HAP-1 (cell line): ENCODE measurements around the gene VAMP3.
"Not testable (repeated sequence)": the region's sequence is repeated elsewhere in the genome, so short reads cannot be mapped to it uniquely, and the experiment has no call there.

Experiments used
- DNase-seq, 2 experiments: peaks; one replicate each; pipeline ENCODE4 v3.0.0-alpha.2; 2016 to 2020; ENCODE audit warnings: low spot score in 2 of 2
- H3K27me3 ChIP-seq: fragments of 250-450 bp; sonication (Bioruptor Pico); 2 replicates; pipeline ENCODE4 v1.5.1; 2020; ENCODE audit warnings: low read depth, mild to moderate bottlenecking, moderate library complexity
- H3K36me3 ChIP-seq: fragments of 250-450 bp; sonication (Bioruptor Pico); replicated peaks from 2 replicates; pipeline ENCODE4 v1.5.1; 2020; ENCODE audit warnings: mild to moderate bottlenecking
- H3K4me1 ChIP-seq: fragments of 250-450 bp; sonication (Bioruptor Pico); 2 replicates; pipeline ENCODE4 v1.5.1; 2020; ENCODE audit warnings: mild to moderate bottlenecking
- H3K4me3 ChIP-seq: fragments of 250-450 bp; sonication (Bioruptor Pico); 2 replicates; pipeline ENCODE4 v1.5.1; 2020; ENCODE audit warnings: mild to moderate bottlenecking, moderate library complexity
- H3K9me3 ChIP-seq: fragments of 250-450 bp; sonication (Bioruptor Pico); 2 replicates; pipeline ENCODE4 v1.5.1; 2020; ENCODE audit warnings: mild to moderate bottlenecking, moderate library complexity
- in situ Hi-C: fragments of 300-500 bp; cut with MboI; formaldehyde crosslinking; loops from 3 replicates; pipeline ENCODE4 v1.14.3; 2020; ENCODE audit warnings: low sequenced_read_pairs, inconsistent platforms, mixed read lengths

Gene VAMP3

DNA sequence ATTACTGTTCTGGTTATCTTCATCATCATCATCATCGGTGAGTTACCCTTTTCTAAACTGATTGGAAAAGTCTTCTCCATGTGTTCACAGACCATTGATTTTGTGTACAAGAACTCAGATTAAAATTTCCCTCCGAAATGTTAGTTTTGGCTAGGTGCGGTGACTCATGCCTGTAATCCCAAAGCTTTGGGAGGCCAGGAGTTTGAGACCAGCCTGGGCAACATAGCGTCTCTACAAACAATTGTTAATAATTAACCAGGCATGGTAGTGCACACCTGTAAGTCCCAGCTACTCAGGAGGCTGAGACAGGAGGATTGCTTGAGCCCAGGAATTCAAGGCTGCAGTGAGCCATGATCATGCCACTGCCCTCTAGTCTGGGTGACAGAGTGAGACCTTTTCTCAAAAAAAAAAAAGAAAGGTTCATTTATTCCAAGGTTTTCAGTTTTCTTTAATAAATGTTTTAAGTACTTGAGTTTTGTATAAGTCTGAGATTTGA, 7.1 kb downstream of the VAMP3 start:
- DNase-seq: no peak
- Histone ChIP-seq H3K4me1 (no peaks in the 10 kb centered on the region), H3K27me3 (no peaks in the 10 kb centered on the region), H3K36me3 (peaks cover 40% of the 10 kb centered on the region), H3K9me3 (no peaks in the 10 kb centered on the region), H3K4me3 (no peak overlapping the region)
- in situ Hi-C loops: no loop called here

DNA sequence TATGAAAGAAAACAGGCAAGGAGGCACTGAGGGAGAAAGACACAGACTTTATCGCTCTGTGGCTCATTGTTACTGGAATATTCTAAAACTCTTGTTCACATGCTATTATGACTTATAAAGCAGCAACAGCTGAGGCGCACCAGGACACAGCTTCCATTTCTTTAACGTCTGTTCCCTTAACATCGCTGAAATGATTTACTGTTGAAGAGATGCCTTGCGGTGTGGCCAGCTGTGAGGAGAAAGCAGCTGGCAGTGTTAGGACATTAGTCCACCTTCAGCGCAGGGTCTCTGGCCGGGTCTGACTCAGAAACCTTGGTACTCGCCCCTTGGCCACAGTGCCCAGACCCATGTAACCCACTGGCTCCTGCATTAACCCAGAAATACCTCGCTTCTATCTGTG, 9.9 kb downstream of the VAMP3 start:
- in situ Hi-C loops: no loop called here

DNA sequence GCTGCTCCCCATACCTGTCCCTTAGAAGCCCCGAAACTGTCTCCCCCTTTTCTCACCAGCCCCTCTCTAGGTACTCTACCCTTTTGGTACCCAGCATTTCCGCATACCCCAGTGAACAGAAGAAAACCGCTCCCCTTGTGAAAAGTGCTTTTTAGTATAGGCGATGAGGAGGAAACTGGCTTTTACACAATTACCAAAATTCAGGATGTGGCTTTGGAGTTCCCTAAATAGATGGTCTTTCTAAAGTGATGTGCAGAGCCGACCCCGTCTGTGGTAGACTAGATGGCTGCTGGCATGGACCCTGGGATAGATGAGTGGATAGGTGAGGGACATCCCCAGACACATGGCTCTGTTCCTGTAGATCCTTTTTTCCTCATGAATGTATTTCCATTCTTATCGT, 10.4 kb downstream of the VAMP3 start:
- no peak for DNase-seq
- no peaks in the 10 kb centered on the region for H3K27me3 ChIP-seq
- in situ Hi-C loops: no loop called here

More for the DNA sequence above, 9.9 kb downstream of the VAMP3 start:
- no peaks in the 10 kb centered on the region for H3K9me3 ChIP-seq
- H3K27me3 ChIP-seq: no peaks in the 10 kb centered on the region
- H3K36me3 ChIP-seq: peaks cover 37% of the 10 kb centered on the region
- H3K4me3 ChIP-seq: no peak overlapping the region
- DNase-seq: no peak
- no peaks in the 10 kb centered on the region for H3K4me1 ChIP-seq

DNA sequence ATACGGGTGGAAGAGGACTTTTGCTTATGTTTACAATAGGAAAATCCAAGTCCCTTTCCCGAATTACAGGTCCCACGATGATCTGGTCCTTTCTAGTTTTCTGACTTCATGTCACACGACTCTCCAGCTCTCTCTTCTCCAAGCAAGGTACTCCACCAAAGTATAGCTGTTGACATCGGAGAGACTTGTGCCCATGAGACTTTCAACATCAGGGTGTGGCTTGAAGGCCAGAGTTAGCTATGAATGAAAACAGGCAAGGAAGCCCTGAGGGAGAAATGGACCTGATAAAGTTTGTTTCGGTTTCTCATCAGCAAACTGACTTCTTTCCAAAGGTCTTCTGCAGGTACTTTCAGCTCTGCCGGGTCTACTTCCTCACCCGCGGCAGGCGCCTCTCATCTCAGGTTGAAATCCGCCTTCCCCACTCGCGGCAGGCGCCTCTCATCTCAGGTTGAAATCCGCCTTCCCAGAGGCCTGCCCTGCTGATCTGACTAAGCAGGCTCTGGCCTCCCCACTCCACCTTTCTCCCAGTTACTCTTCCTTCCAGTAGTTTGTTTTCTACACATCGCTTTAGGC, 10.9 kb downstream of the VAMP3 start:
- H3K36me3 ChIP-seq: peaks cover 32% of the 10 kb centered on the region
- no peaks in the 10 kb centered on the region for H3K4me1 ChIP-seq
- H3K27me3 ChIP-seq: no peaks in the 10 kb centered on the region
- no peak overlapping the region for H3K4me3 ChIP-seq
- DNase-seq: no peak
- H3K9me3 ChIP-seq: no peaks in the 10 kb centered on the region
- in situ Hi-C loops: no loop called here

More for the DNA sequence above, 10.4 kb downstream of the VAMP3 start:
- Histone ChIP-seq H3K4me1 (no peaks in the 10 kb centered on the region), H3K4me3 (no peak overlapping the region), H3K36me3 (peaks cover 34% of the 10 kb centered on the region), H3K9me3 (no peaks in the 10 kb centered on the region)

DNA sequence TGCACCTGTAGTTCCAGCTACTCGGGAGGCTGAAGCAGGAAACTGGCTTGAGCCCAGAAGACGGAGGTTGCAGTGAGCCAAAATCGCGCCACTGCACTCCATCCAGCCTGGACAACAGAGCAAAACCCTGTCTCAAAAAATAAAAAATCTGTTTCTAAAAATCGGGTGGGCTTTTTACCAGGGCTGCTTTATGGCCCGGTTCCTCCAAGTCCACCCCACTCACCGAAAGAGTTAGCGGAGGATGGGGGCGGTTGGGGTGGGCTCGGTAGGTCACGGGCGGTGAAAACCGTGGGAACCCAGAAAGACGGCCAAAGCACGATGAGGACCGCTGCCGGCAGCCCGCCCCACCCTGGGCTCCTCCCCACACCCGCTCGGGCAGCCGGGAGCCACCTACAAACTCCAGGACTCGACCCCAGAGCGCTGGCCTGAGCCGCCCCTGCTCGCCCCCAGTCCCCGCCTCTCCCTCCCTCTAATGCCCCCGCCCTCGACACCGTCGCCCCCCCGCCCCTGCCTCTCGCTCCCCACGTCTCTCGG, 12.1 kb downstream of the VAMP3 start:
- H3K4me1 ChIP-seq: no peaks in the 10 kb centered on the region
- H3K27me3 ChIP-seq: no peaks in the 10 kb centered on the region
- no peaks in the 10 kb centered on the region for H3K9me3 ChIP-seq
- in situ Hi-C loops: no loop called here
- peak overlapping the region; percentile 37 for H3K4me3 ChIP-seq
- peaks cover 21% of the 10 kb centered on the region for H3K36me3 ChIP-seq
- peak; percentile 64 to 86 for DNase-seq

DNA sequence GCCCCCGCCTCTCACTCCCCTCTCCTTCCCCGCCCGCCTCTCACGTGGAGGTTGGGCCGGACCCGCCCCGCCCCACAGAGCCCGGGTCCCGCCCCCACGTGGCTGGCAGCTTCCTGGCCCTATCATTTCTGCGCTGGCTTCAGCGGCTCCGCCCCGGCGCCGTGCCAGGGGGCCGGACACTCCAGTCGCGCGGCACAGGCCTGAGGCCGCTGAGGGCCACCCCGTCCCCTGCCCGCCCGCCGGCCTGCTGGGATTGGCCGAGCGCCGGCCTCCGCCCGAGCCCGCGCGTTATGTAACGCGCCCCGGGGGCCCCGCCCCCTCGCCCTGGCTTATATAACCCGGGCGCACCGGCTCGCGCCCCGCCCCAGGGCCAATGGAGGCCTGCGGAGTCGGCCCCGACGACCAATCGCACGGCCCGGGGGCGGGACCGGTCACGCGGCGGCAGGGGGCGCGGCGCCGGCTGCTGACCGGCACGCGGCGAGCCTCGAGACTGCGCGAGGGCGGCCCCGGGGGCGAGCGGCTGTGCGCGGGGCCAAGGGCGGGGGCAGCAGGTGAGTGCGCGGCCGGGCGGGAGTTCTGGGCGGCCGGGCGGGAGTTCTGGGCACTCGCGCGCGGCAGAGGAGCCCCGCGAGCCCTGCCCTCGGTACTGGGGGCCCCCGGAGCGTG, 12.9 kb downstream of the VAMP3 start, which contains the start of gene PER3:
Gene PER3 (plus strand): TSS at position 466 of the 666 bp plus-strand sequence. CDS start 587 bp downstream, outside the sequence.
- Histone ChIP-seq H3K9me3 (no peaks in the 10 kb centered on the region), H3K4me1 (no peaks in the 10 kb centered on the region), H3K4me3 (peak within 1 kb of the TSS; percentile 37), H3K27me3 (no peaks in the 10 kb centered on the region), H3K36me3 (peaks cover 17% of the 10 kb centered on the region)
- in situ Hi-C loops: no loop called here
- DNase-seq: peak; percentile 84 to 94

DNA sequence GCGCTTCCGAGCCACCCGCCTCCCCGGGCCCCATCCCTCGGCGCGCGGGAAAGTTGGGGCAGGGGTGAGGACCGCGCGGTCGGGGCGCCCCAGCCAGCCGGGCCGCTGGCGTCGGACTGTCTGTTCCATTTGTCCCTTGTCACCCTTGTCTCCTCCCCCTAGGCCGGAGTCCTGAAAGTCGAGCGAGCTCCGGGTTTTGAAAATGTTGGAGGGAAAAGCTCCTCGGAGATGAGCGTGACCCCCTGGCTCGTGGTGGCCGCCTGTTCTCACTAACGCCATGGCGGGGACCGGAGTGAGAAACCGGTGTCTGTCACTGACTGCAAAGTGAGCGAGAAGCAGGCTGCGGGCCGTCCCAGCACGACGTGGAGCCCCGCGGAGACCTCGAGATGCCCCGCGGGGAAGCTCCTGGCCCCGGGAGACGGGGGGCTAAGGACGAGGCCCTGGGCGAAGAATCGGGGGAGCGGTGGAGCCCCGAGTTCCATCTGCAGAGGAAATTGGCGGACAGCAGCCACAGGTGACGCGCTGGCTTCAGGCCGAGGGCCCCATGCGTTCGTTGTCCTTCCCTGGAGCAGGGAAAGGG, 13.5 kb downstream of the VAMP3 start:
- DNase-seq: no peak
- H3K4me1 ChIP-seq: no peaks in the 10 kb centered on the region
- H3K27me3 ChIP-seq: no peaks in the 10 kb centered on the region
- H3K4me3 ChIP-seq: no peak overlapping the region
- H3K36me3 ChIP-seq: peaks cover 11% of the 10 kb centered on the region
- in situ Hi-C loops: no loop called here
- H3K9me3 ChIP-seq: peaks cover under 1% of the 10 kb centered on the region; the same call in 1 of the 2 replicates

DNA sequence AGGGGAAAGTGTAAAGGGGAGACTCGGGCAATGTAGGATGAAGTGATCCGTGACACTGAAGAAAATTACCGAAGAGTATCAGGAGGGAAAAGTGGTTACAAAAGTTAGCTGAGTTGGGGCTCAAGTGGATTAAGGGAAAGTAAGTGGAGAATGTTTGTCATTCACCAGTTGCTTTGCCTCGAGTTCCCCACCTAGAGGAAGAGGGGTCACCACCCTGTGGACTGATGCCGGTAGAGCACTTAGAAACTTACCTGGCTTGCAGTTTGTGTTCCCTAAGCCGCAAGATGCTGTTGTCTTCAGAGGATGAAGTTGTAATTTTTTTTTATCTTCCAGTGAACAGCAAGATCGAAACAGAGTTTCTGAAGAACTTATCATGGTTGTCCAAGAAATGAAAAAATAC, 14.0 kb downstream of the VAMP3 start:
- DNase-seq: no peak
- peaks cover 5% of the 10 kb centered on the region; the same call in 1 of the 2 replicates for H3K9me3 ChIP-seq
- no peak overlapping the region for H3K4me3 ChIP-seq
- no peaks in the 10 kb centered on the region for H3K4me1 ChIP-seq
- in situ Hi-C loops: no loop called here
- no peaks in the 10 kb centered on the region for H3K27me3 ChIP-seq
- peaks cover 6% of the 10 kb centered on the region for H3K36me3 ChIP-seq

DNA sequence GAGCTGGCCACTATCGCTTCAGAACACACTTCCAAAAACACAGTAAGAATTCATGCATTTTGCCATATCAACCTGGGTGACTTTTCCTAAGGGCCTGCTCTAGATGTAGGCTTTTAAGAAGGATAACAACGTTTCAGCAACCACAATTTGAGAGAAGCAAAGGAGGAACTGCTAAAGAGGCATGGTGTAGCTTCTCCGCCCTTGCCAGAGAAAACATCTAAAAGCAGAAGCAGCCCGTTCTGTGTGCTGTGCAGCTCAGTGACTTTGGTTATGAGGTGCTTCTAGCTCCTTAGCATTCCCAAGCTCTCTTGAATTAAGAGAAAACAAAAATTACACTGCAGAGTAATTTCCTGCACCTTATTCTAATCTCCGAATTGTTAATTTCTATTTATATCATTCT, 15.7 kb downstream of the VAMP3 start:
- no peak overlapping the region for H3K4me3 ChIP-seq
- H3K4me1 ChIP-seq: no peaks in the 10 kb centered on the region
- H3K27me3 ChIP-seq: no peaks in the 10 kb centered on the region
- H3K36me3 ChIP-seq: 0 out of 2 replicates have a peak, but pooled peaks cover 2% of the 10 kb centered on the region
- peaks cover 9% of the 10 kb centered on the region for H3K9me3 ChIP-seq
- in situ Hi-C loops: no loop called here
- DNase-seq: no peak

DNA sequence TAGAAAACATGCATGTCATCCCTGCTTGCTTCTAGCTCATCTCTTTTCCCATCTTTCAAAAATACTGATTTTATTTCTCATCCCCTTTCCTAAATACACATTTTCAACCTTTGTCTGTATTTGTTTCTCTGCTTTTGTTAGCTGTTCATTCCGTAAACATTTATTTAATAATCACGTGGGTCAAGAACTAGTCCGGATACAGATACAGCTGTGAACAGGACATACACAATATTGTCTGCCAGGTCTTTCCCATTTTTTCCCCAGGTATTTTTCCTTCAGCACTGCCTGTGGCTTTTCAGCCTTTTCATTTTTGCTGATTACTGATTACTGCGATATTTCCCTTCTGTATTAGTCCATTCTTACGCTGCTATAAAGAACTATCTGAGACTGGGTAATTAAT, 18.7 kb downstream of the VAMP3 start:
- no peak for DNase-seq
- Histone ChIP-seq H3K4me3 (no peak overlapping the region), H3K27me3 (no peaks in the 10 kb centered on the region), H3K9me3 (peaks cover 9% of the 10 kb centered on the region), H3K4me1 (no peaks in the 10 kb centered on the region), H3K36me3 (0 out of 2 replicates have a peak, but pooled peaks cover 2% of the 10 kb centered on the region)
- in situ Hi-C loops: no loop called here

DNA sequence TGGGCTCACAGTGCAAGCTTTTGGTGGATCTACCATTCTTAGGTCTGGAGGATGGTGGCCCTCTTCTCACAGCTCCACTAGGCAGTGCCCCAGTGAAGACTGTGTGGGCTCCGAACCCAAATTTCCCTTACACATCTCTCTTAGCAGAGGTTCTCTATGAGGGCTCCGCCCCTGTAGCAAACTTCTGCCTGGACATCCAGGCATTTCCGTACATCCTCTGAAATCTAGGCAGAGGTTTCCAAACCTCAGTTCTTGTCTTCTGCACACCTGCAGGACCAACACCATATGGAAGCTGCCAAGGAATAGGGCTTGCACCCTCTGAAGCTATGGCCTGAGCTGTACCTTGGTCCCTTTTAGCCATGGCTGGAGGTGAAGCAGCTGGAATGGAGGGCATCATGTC, 19.9 kb downstream of the VAMP3 start:
- DNase-seq, H3K27me3 ChIP-seq, H3K9me3 ChIP-seq, H3K36me3 ChIP-seq, in situ Hi-C loops, H3K4me3 ChIP-seq, H3K4me1 ChIP-seq: not testable (repeated sequence)

DNA sequence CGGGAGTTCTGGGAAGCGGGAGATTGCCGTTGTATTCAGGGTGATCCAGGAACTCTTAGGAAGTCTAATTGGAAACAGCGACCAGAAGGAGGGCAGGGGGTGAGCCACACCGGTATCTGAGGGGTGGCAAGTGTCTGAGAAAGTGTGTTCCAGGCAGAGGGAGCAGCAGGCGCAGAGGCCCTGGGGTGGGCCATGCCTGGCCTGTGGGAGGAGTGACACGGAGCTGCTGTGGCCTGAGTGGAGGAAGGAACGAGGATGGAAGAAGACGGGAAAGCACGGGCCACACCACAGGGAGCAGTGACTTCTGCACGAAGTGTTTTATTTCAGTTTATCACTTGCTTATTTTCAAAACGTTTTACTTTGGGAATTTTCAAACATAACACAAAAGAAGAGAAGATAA, 24.3 kb downstream of the VAMP3 start:
- H3K4me3 ChIP-seq: no peak overlapping the region
- H3K4me1 ChIP-seq: no peaks in the 10 kb centered on the region
- no peaks in the 10 kb centered on the region for H3K36me3 ChIP-seq
- H3K27me3 ChIP-seq: no peaks in the 10 kb centered on the region
- H3K9me3 ChIP-seq: peaks cover 4% of the 10 kb centered on the region; the same call in 1 of the 2 replicates
- DNase-seq: no peak
- in situ Hi-C loops: no loop called here

DNA sequence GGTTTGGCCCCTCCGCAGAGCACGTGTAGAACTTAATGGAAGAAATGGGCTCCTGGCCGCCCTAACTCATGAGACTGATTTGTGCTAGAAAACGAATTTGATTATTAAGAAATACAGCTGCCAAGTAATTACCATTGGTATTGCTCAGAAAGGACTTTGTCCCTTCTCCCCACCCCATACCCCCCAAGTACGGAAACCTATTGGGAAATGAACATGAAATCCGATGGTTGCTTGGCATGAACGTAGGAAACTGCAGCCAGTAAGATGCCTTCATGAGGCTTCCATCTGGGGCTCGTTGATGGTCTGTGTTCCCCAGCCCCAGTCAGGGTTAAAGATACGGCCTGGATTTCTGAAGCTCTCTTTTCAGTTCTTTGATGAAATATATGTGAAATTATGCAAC, 34.4 kb downstream of the VAMP3 start:
- in situ Hi-C loops: no loop called here

More for the DNA sequence above, 34.4 kb downstream of the VAMP3 start:
- DNase-seq: no peak
- Histone ChIP-seq H3K4me3 (no peak overlapping the region), H3K36me3 (no peaks in the 10 kb centered on the region; the same call in none of the 2 replicates), H3K27me3 (no peaks in the 10 kb centered on the region), H3K4me1 (peaks cover 20% of the 10 kb centered on the region), H3K9me3 (no peaks in the 10 kb centered on the region)
